Endothelial cell of umbilical vein (primary cell): ENCODE results near the gene PLCG2.

Experiments
- CTCF ChIP-seq, 2 donors: IDR thresholded peaks; 1 replicate in 1 of 2; 2 replicates in 1 of 2; pipeline ENCODE4 v1.5.1; 2011; ENCODE audit warnings: low read length in 2 of 2, mild to moderate bottlenecking in 2 of 2, moderate library complexity in 2 of 2, control low read depth in 1 of 2, inconsistent platforms in 1 of 2, low read depth in 1 of 2; ENCODE audit not compliant: insufficient read depth in 1 of 2; ENCODE audit errors: extremely low read depth in 1 of 2
- EZH2 ChIP-seq: IDR thresholded peaks from 2 replicates; pipeline ENCODE4 v1.6.1; 2012; ENCODE audit warnings: borderline replicate concordance, low read depth, mild to moderate bottlenecking, moderate library complexity, low read length, inconsistent platforms; ENCODE audit not compliant: severe bottlenecking
- FOS ChIP-seq: IDR thresholded peaks from 2 replicates; pipeline ENCODE4 v1.6.1; 2011; ENCODE audit warnings: mild to moderate bottlenecking, low read length, moderate library complexity, borderline replicate concordance; ENCODE audit not compliant: insufficient read depth
- JUN ChIP-seq: IDR thresholded peaks from 2 replicates; pipeline ENCODE4 v1.6.1; 2011; ENCODE audit warnings: borderline replicate concordance, low read depth; ENCODE audit not compliant: insufficient read length, insufficient read depth
- POLR2A ChIP-seq: IDR thresholded peaks from 2 replicates; pipeline ENCODE4 v1.6.1; 2012; ENCODE audit warnings: low read depth, mild to moderate bottlenecking, control low read depth, low read length
- POLR2AphosphoS5 ChIP-seq: IDR thresholded peaks from 2 replicates; pipeline ENCODE4 v1.6.1; 2012; ENCODE audit warnings: low read depth, mild to moderate bottlenecking, control low read depth, low read length, moderate library complexity; ENCODE audit not compliant: insufficient read depth

- no peak for TF ChIP-seq POLR2A
- no peak for TF ChIP-seq CTCF (IDR thresholded peaks at IDR 0.05; ENCODE audit: extremely low read depth in 1 of 2, insufficient read depth in 1 of 2, low read depth in 1 of 2, low read length in 2 of 2)
- TF ChIP-seq FOS: no peak
- TF ChIP-seq EZH2: no peak
- no peak for TF ChIP-seq POLR2AphosphoS5
- no peak for TF ChIP-seq JUN
These were observed 22.3 kb upstream of the PLCG2 start for GRCh38 chr16:81756615-81757356.
